ENCODE measurements around the gene PRPF18. TPM values are rescaled to one million over a fixed set of nuclear protein-coding genes. Genes with fewer than 3 reads are reported as not detected.

Gene PRPF18
- total RNA-seq, 1 experiment from 2014 or later: 18.9 TPM

DNA sequence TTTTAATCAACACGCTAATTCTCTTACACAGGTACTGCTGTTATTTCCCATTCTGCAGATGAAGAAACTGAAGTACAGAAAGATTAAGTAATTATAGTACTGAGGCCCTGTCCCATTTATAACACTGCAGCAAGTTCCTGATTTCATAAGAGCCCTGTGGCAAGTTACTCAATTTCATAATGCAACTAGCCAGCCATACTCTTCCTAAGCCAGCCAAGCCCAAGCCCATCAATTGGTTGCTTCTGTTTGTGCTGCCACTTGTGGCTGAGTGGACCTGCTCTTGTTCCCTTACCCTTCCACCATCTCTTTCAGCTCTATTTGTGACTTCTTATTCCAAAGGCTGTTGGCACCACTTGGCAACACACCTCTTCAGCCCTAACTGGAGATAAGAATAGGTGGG, 19.7 kb upstream of the PRPF18 start:
- Histone ChIP-seq H4K20me1 (ENCODE audit: insufficient read depth) (no peaks in the 10 kb centered on the region), H3K9me2 (ENCODE audit: insufficient read depth) (no peaks in the 10 kb centered on the region), H3K9me3 (ENCODE audit: insufficient read depth, low read depth) (no peaks in the 10 kb centered on the region), H3K27me3 (ENCODE audit: insufficient read depth, low read depth) (peaks cover 63% of the 10 kb centered on the region), H3K4me2 (no peak overlapping the region), H3K79me2 (ENCODE audit: low read depth) (no peaks in the 10 kb centered on the region), H3K27ac (no peak overlapping the region), H3K36me3 (ENCODE audit: low read depth) (no peaks in the 10 kb centered on the region), H3K4me3 (no peak overlapping the region), H2AFZ (no peak overlapping the region), H3K4me1 (replicated peaks; ENCODE audit: insufficient read depth) (no peaks in the 10 kb centered on the region), H3F3A (ENCODE audit: insufficient read depth, low read depth) (no peaks in the 10 kb centered on the region)
- TF ChIP-seq EZH2 (IDR thresholded peaks at IDR 0.05; ENCODE audit: low read depth): no peak
- TF ChIP-seq, protein P1, sequence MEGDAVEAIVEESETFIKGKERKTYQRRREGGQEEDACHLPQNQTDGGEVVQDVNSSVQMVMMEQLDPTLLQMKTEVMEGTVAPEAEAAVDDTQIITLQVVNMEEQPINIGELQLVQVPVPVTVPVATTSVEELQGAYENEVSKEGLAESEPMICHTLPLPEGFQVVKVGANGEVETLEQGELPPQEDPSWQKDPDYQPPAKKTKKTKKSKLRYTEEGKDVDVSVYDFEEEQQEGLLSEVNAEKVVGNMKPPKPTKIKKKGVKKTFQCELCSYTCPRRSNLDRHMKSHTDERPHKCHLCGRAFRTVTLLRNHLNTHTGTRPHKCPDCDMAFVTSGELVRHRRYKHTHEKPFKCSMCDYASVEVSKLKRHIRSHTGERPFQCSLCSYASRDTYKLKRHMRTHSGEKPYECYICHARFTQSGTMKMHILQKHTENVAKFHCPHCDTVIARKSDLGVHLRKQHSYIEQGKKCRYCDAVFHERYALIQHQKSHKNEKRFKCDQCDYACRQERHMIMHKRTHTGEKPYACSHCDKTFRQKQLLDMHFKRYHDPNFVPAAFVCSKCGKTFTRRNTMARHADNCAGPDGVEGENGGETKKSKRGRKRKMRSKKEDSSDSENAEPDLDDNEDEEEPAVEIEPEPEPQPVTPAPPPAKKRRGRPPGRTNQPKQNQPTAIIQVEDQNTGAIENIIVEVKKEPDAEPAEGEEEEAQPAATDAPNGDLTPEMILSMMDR (conservative IDR thresholded peaks at IDR 0.05): no peak
- intact Hi-C loops (cut with micrococcal nuclease; ENCODE audit: unreplicated experiment): no loop called here
- no TSS peak for BruUV-seq (replicated peaks)
- ChIA-PET POLR2A (ENCODE audit: unreplicated experiment) (no interaction called here), CTCF (no interaction called here)
- no peak for DNase-seq

DNA sequence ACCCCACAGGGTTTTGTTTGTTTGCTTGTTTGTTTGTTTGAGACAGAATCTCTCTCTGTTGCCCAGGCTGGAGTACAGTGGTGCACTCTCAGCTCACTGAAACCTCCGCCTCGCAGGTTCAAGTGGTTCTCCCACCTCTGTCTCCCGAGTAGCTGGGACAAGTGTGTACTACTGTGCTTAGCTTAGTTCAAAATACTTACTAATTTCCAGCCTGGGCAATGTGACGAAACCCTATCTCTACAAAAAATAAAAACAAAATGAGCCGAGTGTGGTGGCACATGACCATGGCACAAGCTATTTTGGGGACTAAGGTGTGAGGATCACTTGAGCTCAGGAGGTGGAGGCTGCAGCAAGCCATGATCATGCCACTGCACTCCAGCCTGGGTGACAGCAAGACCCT, 15.2 kb upstream of the PRPF18 start:
- H3K9me2 ChIP-seq (ENCODE audit: insufficient read depth): no peaks in the 10 kb centered on the region
- ChIA-PET POLR2A (ENCODE audit: unreplicated experiment) (no interaction called here), CTCF (interaction anchor here (0.5 kb wide), 1 partner anchor 40 kb away, joined by 3 read pairs; no protein-coding TSS in a partner anchor)
- H3K79me2 ChIP-seq (ENCODE audit: low read depth): no peaks in the 10 kb centered on the region
- no peak overlapping the region for H3K4me2 ChIP-seq
- no peak overlapping the region for H2AFZ ChIP-seq
- no peak overlapping the region for H3K4me3 ChIP-seq
- H3K4me1 ChIP-seq (replicated peaks; ENCODE audit: insufficient read depth): no peaks in the 10 kb centered on the region
- H4K20me1 ChIP-seq (ENCODE audit: insufficient read depth): no peaks in the 10 kb centered on the region
- no peaks in the 10 kb centered on the region for H3K36me3 ChIP-seq (ENCODE audit: low read depth)
- no TSS peak for BruUV-seq (replicated peaks)
- no peak overlapping the region for H3K27ac ChIP-seq
- H3F3A ChIP-seq (ENCODE audit: insufficient read depth, low read depth): no peaks in the 10 kb centered on the region
- intact Hi-C loops (cut with micrococcal nuclease; ENCODE audit: unreplicated experiment): no loop called here
- H3K27me3 ChIP-seq (ENCODE audit: insufficient read depth, low read depth): peaks cover 50% of the 10 kb centered on the region
- DNase-seq: no peak
- TF ChIP-seq, protein P1 (conservative IDR thresholded peaks at IDR 0.05): no peak
- TF ChIP-seq EZH2 (IDR thresholded peaks at IDR 0.05; ENCODE audit: low read depth): no peak
- no peaks in the 10 kb centered on the region for H3K9me3 ChIP-seq (ENCODE audit: insufficient read depth, low read depth)

DNA sequence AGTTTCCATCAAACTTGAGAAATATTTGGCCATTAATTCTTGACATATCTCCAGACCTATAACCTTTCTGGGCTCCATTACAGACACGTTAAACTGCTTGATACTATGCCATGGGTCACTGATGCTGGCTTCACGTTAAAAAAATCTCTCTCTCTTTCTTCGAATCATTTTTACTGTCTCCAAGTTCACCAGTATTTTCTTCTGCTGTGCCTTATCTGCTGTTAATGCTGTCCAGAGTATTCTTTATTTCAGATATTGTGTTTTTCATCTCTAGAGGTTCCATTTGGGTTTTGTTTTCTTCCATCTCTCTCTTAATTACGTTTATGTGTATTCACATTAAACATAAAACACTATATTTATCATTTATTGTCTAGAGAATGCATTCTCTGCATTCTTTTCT, 12.8 kb upstream of the PRPF18 start:
- Histone ChIP-seq H3K79me2 (ENCODE audit: low read depth) (no peaks in the 10 kb centered on the region), H4K20me1 (ENCODE audit: insufficient read depth) (no peaks in the 10 kb centered on the region), H3K4me2 (no peak overlapping the region), H3F3A (ENCODE audit: insufficient read depth, low read depth) (no peaks in the 10 kb centered on the region), H2AFZ (no peak overlapping the region), H3K27ac (no peak overlapping the region), H3K4me3 (no peak overlapping the region), H3K9me3 (ENCODE audit: insufficient read depth, low read depth) (no peaks in the 10 kb centered on the region), H3K9me2 (ENCODE audit: insufficient read depth) (no peaks in the 10 kb centered on the region), H3K4me1 (replicated peaks; ENCODE audit: insufficient read depth) (no peaks in the 10 kb centered on the region), H3K27me3 (ENCODE audit: insufficient read depth, low read depth) (peaks cover 47% of the 10 kb centered on the region), H3K36me3 (ENCODE audit: low read depth) (no peaks in the 10 kb centered on the region)
- TF ChIP-seq, protein P1 (conservative IDR thresholded peaks at IDR 0.05): no peak
- TF ChIP-seq EZH2 (IDR thresholded peaks at IDR 0.05; ENCODE audit: low read depth): no peak
- no TSS peak for BruUV-seq (replicated peaks)
- CTCF ChIA-PET: no interaction called here
- intact Hi-C loops (cut with micrococcal nuclease; ENCODE audit: unreplicated experiment): no loop called here
- DNase-seq: no peak
- POLR2A ChIA-PET (ENCODE audit: unreplicated experiment): no interaction called here

All from PC-9 (cell line).